Breast epithelium (tissue), 4 donors: ENCODE results near the gene NUDT2. TPM values are rescaled to one million over a fixed set of nuclear protein-coding genes. Genes with fewer than 3 reads are reported as not detected.
"Not testable (repeated sequence)": the region's sequence is repeated elsewhere in the genome, so short reads cannot be mapped to it uniquely, and the experiment has no call there.

ENCODE experiments used
- DNase-seq, 2 donors: peaks; one replicate each; pipeline ENCODE4 v3.0.0-alpha.2; 2019; ENCODE audit warnings: low spot score in 2 of 2
- H3K27ac ChIP-seq, 2 donors: fragments of 200-600 bp; sonication (generic) in 1 of 2; one replicate each; pipeline ENCODE4 v1.5.1; 2016 to 2019; ENCODE audit warnings: mild to moderate bottlenecking in 1 of 2
- H3K27me3 ChIP-seq, 2 donors: fragments of 200-600 bp; sonication (generic) in 1 of 2; one replicate each; pipeline versions ENCODE4 v1.5.1 to v1.6.0; 2017 to 2019; ENCODE audit warnings: control low read depth in 1 of 2, mild to moderate bottlenecking in 1 of 2
- H3K36me3 ChIP-seq: fragments of 200-600 bp; one replicate; pipeline ENCODE4 v1.5.1; 2019
- H3K4me1 ChIP-seq, 2 donors: fragments of 200-600 bp; sonication (generic); one replicate each; pipeline ENCODE4 v1.5.1; 2016 to 2019; ENCODE audit warnings: control low read depth in 1 of 2
- H3K4me3 ChIP-seq, 3 donors: fragments of 200-600 bp; sonication (generic); 1 replicate in 2 of 3; 2 replicates in 1 of 3; pipeline ENCODE4 v1.5.1; 2016 to 2019; ENCODE audit warnings: mild to moderate bottlenecking in 3 of 3, moderate library complexity in 2 of 3
- H3K9me3 ChIP-seq, 2 donors: fragments of 200-600 bp; sonication (generic) in 1 of 2; one replicate each; pipeline ENCODE4 v1.5.1; 2016 to 2019; ENCODE audit warnings: control low read depth in 1 of 2
- CTCF ChIP-seq, 3 donors: fragments of 450-650 bp; IDR thresholded peaks; one replicate each; pipeline ENCODE4 v1.5.1; 2016 to 2017; ENCODE audit warnings: antibody characterized with exemption in 3 of 3, mild to moderate bottlenecking in 3 of 3, moderate library complexity in 3 of 3
- POLR2A ChIP-seq: fragments of 450-650 bp; IDR thresholded peaks from one replicate; pipeline ENCODE4 v1.6.1; 2016; ENCODE audit warnings: antibody characterized with exemption, mild to moderate bottlenecking, moderate library complexity
- POLR2AphosphoS5 ChIP-seq, 3 donors: sonication (generic); formaldehyde crosslinking; IDR thresholded peaks; one replicate each; pipeline ENCODE4 v1.6.1; 2017; ENCODE audit warnings: antibody characterized with exemption in 3 of 3
- intact Hi-C: fragments of 100-400 bp; cut with DNase I; formaldehyde crosslinking; loops from one replicate; pipeline ENCODE4 v1.15.1; 2023; ENCODE audit warnings: low total_unique reads
- total RNA-seq, 3 donors: library from RNA; depleted of rRNA; stranded (reverse); fragments of >200 nt; gene quantifications; one replicate each; pipeline ENCODE4 v1.1.0, GENCODE V29; 2016

NUDT2 gene
- total RNA-seq, 3 donors from 2014 or later, result 20.0 to 22.0 (median 21.6) TPM

DNA sequence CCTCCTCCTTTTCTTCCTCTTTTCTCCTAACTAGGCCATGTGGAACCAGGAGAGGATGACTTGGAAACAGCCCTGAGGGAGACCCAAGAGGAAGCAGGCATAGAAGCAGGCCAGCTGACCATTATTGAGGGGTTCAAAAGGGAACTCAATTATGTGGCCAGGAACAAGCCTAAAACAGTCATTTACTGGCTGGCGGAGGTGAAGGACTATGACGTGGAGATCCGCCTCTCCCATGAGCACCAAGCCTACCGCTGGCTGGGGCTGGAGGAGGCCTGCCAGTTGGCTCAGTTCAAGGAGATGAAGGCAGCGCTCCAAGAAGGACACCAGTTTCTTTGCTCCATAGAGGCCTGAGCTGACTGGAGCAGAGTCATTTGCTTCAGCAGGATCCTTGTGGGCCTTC is 13.7 kb downstream of the NUDT2 start:
- no peaks in the 10 kb centered on the region for H3K4me1 ChIP-seq
- H3K27ac ChIP-seq, result peak overlapping the region; percentile 32 to 40
- H3K27me3 ChIP-seq, result no peaks in the 10 kb centered on the region
- peak in 1 of 2 donors; percentile 29 for DNase-seq
- no peak for TF ChIP-seq POLR2A
- TF ChIP-seq POLR2AphosphoS5 (IDR thresholded peaks at IDR 0.05), result no peak
- no peak for TF ChIP-seq CTCF (IDR thresholded peaks at IDR 0.05)
- no peaks in the 10 kb centered on the region for H3K9me3 ChIP-seq
- no peaks in the 10 kb centered on the region for H3K36me3 ChIP-seq
- H3K4me3 ChIP-seq, result no peak overlapping the region
- intact Hi-C loops, result no loop called here

DNA sequence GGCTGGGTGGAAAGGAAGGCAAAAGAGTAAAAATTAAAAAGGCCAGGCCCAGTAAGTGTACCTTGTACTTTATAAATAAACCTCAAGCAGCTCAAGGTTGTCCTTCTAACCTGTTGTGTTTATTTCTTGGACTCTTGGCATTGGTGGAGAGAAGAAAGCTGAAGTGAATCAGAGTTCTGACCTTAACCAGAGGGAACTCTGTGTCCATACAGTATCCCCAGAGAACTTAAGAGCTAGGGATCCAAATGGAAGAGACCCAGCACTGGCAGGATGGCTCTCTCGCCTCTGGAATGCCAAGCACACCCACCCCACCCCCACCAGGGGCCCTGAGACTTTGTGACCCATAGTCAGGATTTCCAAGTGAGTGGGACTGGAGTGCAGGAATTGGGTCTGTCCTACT is 14.2 kb downstream of the NUDT2 start:
- no peak for DNase-seq
- TF ChIP-seq CTCF (IDR thresholded peaks at IDR 0.05) (no peak), POLR2AphosphoS5 (IDR thresholded peaks at IDR 0.05) (no peak), POLR2A (no peak)
- Histone ChIP-seq H3K4me1 (no peaks in the 10 kb centered on the region), H3K27me3 (no peaks in the 10 kb centered on the region), H3K9me3 (no peaks in the 10 kb centered on the region), H3K36me3 (no peaks in the 10 kb centered on the region), H3K4me3 (no peak overlapping the region), H3K27ac (peak overlapping the region; percentile 8 to 57)
- intact Hi-C loops, result no loop called here

DNA sequence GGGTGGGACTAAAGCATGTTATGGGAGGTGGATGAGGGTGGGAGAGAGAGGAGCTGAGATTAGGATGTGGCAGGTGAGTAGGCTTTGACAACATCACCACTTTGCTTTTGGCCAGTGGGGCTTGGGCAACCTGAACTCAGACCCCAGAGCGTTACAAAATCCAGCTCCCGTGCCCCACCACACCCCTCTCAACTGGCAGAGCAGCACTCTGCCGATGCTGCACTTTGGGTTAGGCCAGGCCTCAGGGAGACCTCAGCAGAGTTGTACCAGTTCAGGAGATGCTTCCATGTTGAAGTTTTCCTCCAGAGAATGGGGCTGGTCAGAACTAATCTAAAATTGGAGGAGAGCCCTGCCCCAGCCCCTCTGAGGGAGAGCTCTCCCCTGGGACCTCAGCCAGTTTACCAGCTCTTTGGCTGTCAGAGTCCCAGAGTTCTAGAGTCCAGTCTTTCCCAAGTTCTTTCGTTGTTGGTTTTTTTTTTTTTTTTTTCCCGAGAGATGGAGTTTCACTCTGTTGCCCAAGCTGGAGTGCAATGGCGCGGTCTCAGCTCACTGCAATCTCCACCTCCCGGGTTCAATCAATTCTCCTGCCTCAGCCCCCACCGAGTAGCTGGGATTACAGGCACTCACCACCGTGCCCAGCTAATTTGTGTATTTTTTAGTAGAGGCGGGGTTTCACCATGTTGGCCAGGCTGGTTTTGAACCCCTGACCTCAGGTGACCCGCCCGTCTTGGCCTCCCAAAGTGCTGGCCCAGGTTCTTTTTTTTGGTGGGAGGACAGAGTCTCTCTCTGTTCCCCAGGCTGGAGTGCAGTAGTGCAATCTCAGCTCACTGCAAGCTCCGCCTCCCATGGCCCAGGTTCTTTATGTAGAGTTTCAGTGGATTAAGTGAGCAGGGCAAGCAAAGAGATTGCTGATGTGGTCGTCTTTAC is 17.8 kb downstream of the NUDT2 start:
- no peaks in the 10 kb centered on the region for H3K9me3 ChIP-seq
- intact Hi-C loops, result loop anchor here (2.0 kb wide), 1 partner anchor 28 kb away; no protein-coding TSS in a partner anchor
- TF ChIP-seq POLR2A (no peak), POLR2AphosphoS5 (IDR thresholded peaks at IDR 0.05) (no peak), CTCF (IDR thresholded peaks at IDR 0.05) (no peak)
- H3K27me3 ChIP-seq, result no peaks in the 10 kb centered on the region
- H3K4me1 ChIP-seq, result no peaks in the 10 kb centered on the region
- no peak overlapping the region for H3K27ac ChIP-seq
- no peaks in the 10 kb centered on the region for H3K36me3 ChIP-seq
- H3K4me3 ChIP-seq, result no peak overlapping the region
- no peak for DNase-seq

GRCh38 chr9:34347800-34348158 is 18.4 kb downstream of the NUDT2 start:
- TF ChIP-seq POLR2AphosphoS5 (IDR thresholded peaks at IDR 0.05), result no peak
- TF ChIP-seq POLR2A, result no peak
- TF ChIP-seq CTCF (IDR thresholded peaks at IDR 0.05), result no peak
- no peaks in the 10 kb centered on the region for H3K27me3 ChIP-seq
- no peaks in the 10 kb centered on the region for H3K4me1 ChIP-seq
- intact Hi-C loops, result loop anchor here (2.0 kb wide), 1 partner anchor 29 kb away; no protein-coding TSS in a partner anchor
- DNase-seq, result no peak
- no peak overlapping the region for H3K27ac ChIP-seq
- H3K36me3 ChIP-seq, result no peaks in the 10 kb centered on the region
- H3K9me3 ChIP-seq, result no peaks in the 10 kb centered on the region
- H3K4me3 ChIP-seq, result no peak overlapping the region

- H3K27me3 ChIP-seq, result no peaks in the 10 kb centered on the region
- no peaks in the 10 kb centered on the region for H3K9me3 ChIP-seq
- no peak for DNase-seq
- intact Hi-C loops, result no loop called here
- no peak overlapping the region for H3K27ac ChIP-seq
- H3K4me3 ChIP-seq, result no peak overlapping the region
- no peaks in the 10 kb centered on the region for H3K36me3 ChIP-seq
- TF ChIP-seq CTCF (IDR thresholded peaks at IDR 0.05), result no peak
- no peak for TF ChIP-seq POLR2A
- TF ChIP-seq POLR2AphosphoS5 (IDR thresholded peaks at IDR 0.05), result no peak
- H3K4me1 ChIP-seq, result no peaks in the 10 kb centered on the region
These were observed 20.0 kb downstream of the NUDT2 start for GRCh38 chr9:34349324-34349723.

- intact Hi-C loops, result not testable (repeated sequence)
These were observed 22.8 kb downstream of the NUDT2 start for GRCh38 chr9:34352122-34352652.

DNA sequence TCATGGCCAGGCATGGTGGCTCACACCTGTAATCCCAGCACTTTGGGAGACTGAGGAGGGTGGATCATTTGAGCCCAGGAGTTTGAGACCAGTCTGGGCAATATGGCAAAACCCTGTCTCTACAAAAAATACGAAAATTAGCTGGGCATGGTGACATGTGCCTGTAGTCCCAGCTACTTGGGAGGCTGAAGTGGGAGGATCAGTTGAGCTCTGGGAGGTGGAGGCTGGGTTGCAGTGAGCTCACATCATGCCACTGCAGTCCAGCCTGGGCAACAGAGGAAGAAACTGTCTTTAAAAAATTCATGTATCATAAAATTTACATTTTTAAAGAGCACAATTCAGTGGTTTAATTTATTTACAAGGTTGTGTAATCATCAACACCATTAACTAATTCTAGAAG is 23.6 kb downstream of the NUDT2 start:
- H3K36me3 ChIP-seq, H3K4me1 ChIP-seq, DNase-seq, H3K4me3 ChIP-seq, intact Hi-C loops, H3K9me3 ChIP-seq, H3K27me3 ChIP-seq, H3K27ac ChIP-seq: not testable (repeated sequence)

More at GRCh38 chr9:34352122-34352652, 22.8 kb downstream of the NUDT2 start:
- not testable (repeated sequence) for H3K27ac ChIP-seq, H3K4me1 ChIP-seq, H3K4me3 ChIP-seq, H3K36me3 ChIP-seq, H3K9me3 ChIP-seq, DNase-seq, H3K27me3 ChIP-seq
